HepG2 (cell line): ENCODE measurements around the gene KLF17. TPM values are rescaled to one million over a fixed set of nuclear protein-coding genes. Genes with fewer than 3 reads are reported as not detected.

ENCODE experiments used
- ATAC-seq: fragments of 200-7000 bp; cut with Tn5 transposase; 3 replicates; pipeline ENCODE4 v1.9.1; 2020; ENCODE audit warnings: mild to moderate bottlenecking, moderate library complexity
- BruUV-seq: library from RNA; stranded (reverse); fragments of 400-500 nt; replicated peaks from 2 replicates; lab custom pipeline; 2021; lab: Mats Ljungman, UMichigan
- CTCF ChIA-PET: fragments of 300-600 bp; formaldehyde crosslinking; extraction: SDS; loops from one replicate; lab custom pipeline; 2021; ENCODE audit warnings: low total read pairs, inconsistent platforms, low intra/inter-chr PET ratio; lab: Yijun Ruan, JAX
- POLR2A ChIA-PET: fragments of 350-600 bp; sonication (Branson Sonifier 250); formaldehyde crosslinking; loops from one replicate; lab custom pipeline; 2020; ENCODE audit warnings: antibody characterized with exemption, inconsistent platforms; lab: Yijun Ruan, JAX
- DNase-seq: peaks from one replicate; pipeline ENCODE4 v3.0.0-alpha.2; 2015; ENCODE audit warnings: low spot score
- FAIRE-seq: peaks from 3 replicates; lab custom pipeline; 2011; peaks lifted over from hg19 to GRCh38; lab: Jason Lieb, UNC
- H2AFZ ChIP-seq: one replicate; pipeline ENCODE4 v1.6.1; 2011; ENCODE audit warnings: low read length, inconsistent platforms
- H3K27ac ChIP-seq: fragments of 300-600 bp; 3 replicates; pipeline ENCODE4 v1.8.0; 2011; ENCODE audit warnings: mixed run types, mild to moderate bottlenecking, mixed read lengths, low read length, inconsistent platforms; ENCODE audit not compliant: insufficient read depth; ENCODE audit errors: extremely low read length
- H3K27me3 ChIP-seq, 2 experiments: fragments of 200-600 bp in 1 of 2; 2 replicates in 1 of 2; 3 replicates in 1 of 2; pipeline versions ENCODE4 v1.6.0 to v1.8.0; 2011; ENCODE audit warnings: low read length in 2 of 2, mild to moderate bottlenecking in 2 of 2, moderate library complexity in 2 of 2, inconsistent platforms in 1 of 2; ENCODE audit not compliant: insufficient read depth in 2 of 2, control insufficient read depth in 1 of 2
- H3K36me3 ChIP-seq, 2 experiments: fragments of 200-600 bp in 1 of 2; replicated peaks in 1 of 2; 2 replicates in 1 of 2; 3 replicates in 1 of 2; pipeline versions ENCODE4 v1.5.1 to v1.8.0; 2011; ENCODE audit warnings: low read length in 2 of 2, inconsistent platforms in 1 of 2; ENCODE audit not compliant: insufficient read depth in 2 of 2, control insufficient read depth in 1 of 2
- H3K4me1 ChIP-seq: 2 replicates; pipeline ENCODE4 v1.5.1; 2012; ENCODE audit warnings: low read length, inconsistent platforms; ENCODE audit not compliant: insufficient read depth
- H3K4me2 ChIP-seq: 2 replicates; pipeline ENCODE4 v1.6.0; 2011; ENCODE audit warnings: low read depth, low read length, inconsistent platforms
- H3K4me3 ChIP-seq, 3 experiments: fragments of 200-600 bp in 1 of 3; sonication (generic), shearing (Covaris generic) in 1 of 3; replicated peaks in 1 of 3; 2 replicates each; pipeline ENCODE4 v1.5.1; 2011 to 2016; ENCODE audit warnings: low read length in 3 of 3, inconsistent platforms in 2 of 3, low read depth in 2 of 3, mild to moderate bottlenecking in 2 of 3, control low read depth in 1 of 3, mixed read lengths in 1 of 3; ENCODE audit not compliant: insufficient read depth in 1 of 3
- H3K79me2 ChIP-seq: one replicate; pipeline ENCODE4 v1.6.1; 2011; ENCODE audit warnings: low read length, inconsistent platforms; ENCODE audit not compliant: insufficient read depth
- H3K9ac ChIP-seq: 2 replicates; pipeline ENCODE4 v1.6.0; 2011; ENCODE audit warnings: mild to moderate bottlenecking, low read depth, low read length, inconsistent platforms; ENCODE audit not compliant: insufficient read depth
- H3K9me3 ChIP-seq: 2 replicates; pipeline ENCODE4 v1.5.1; 2012; ENCODE audit warnings: mild to moderate bottlenecking, low read length
- H4K20me1 ChIP-seq: 2 replicates; pipeline ENCODE4 v1.6.0; 2011; ENCODE audit warnings: inconsistent platforms, mild to moderate bottlenecking, low read length, moderate library complexity; ENCODE audit not compliant: insufficient read depth
- SMAD1 ChIP-seq: sonication (generic); formaldehyde crosslinking; IDR thresholded peaks from 2 replicates; pipeline ENCODE4 v1.4.0; 2020; ENCODE audit warnings: missing genetic modification reagents, low read depth, mild to moderate bottlenecking, borderline replicate concordance
- ZMYM4 ChIP-seq: sonication (generic); formaldehyde crosslinking; IDR thresholded peaks from 2 replicates; pipeline ENCODE4 v1.8.1; 2023; ENCODE audit warnings: mild to moderate bottlenecking, missing genetic modification reagents
- ZNF549 ChIP-seq: sonication (generic); formaldehyde crosslinking; IDR thresholded peaks from 2 replicates; pipeline ENCODE4 v1.5.0; 2020; ENCODE audit warnings: missing genetic modification reagents
- whole genome bisulfite sequencing: methylation state at CpG from one replicate; pipeline ENCODE4 v1.1.6; 2017; ENCODE audit warnings: low lambda C conversion rate; 5-methylcytosine and 5-hydroxymethylcytosine counted together
- in situ Hi-C: cut with HindIII; loops from 2 replicates; pipeline ENCODE4 v1.10.0; 2017; ENCODE audit warnings: low pct_unique_long_range_greater_than_20kb; ENCODE audit not compliant: extremely low pct_ligation_motif_present
- intact Hi-C: fragments of 100-400 bp; cut with micrococcal nuclease; formaldehyde crosslinking; loops from one replicate; pipeline ENCODE4 v1.10.0; 2022; ENCODE audit not compliant: unreplicated experiment
- polyA plus RNA-seq, 8 experiments: library from polyadenylated mRNA; depleted of rRNA in 3 of 8; stranded (reverse) in 7 of 8; unstranded in 1 of 8; fragments of >200 nt; fragmentation: Illumina TruSeq in 4 of 8; extraction: Trizol in 4 of 8; gene quantifications; 2 replicates each; pipeline versions ENCODE4 v1.2.1 to v1.2.3, GENCODE V29; 2011 to 2016; ENCODE audit warnings: low read depth in 4 of 8, missing spikeins in 1 of 8, mixed read lengths in 1 of 8; ENCODE audit not compliant: insufficient read depth in 1 of 8
- total RNA-seq, 5 experiments: library from RNA; depleted of rRNA; stranded (reverse); fragments of >200 nt; fragmentation: Illumina TruSeq; extraction: Trizol; gene quantifications; 2 replicates each; pipeline ENCODE4 v1.2.3, GENCODE V29; 2016; ENCODE audit warnings: low read depth in 1 of 5
- TF ChIP-seq, protein P1 (sequence below): sonication (generic); formaldehyde crosslinking; IDR thresholded peaks from 2 replicates; pipeline ENCODE4 v1.5.1; 2020; ENCODE audit warnings: missing genetic modification reagents, mild to moderate bottlenecking, borderline replicate concordance
- TF ChIP-seq, protein P2 (sequence below): sonication (generic); formaldehyde crosslinking; IDR thresholded peaks from 2 replicates; pipeline ENCODE4 v1.8.0; 2022; ENCODE audit warnings: low read depth, missing genetic modification reagents

The KLF17 gene
- total and polyA plus RNA-seq, 2 of the 13 experiments (the other 11 are each of a cell fraction or from before 2014, with no cell fraction given) = not detected

DNA sequence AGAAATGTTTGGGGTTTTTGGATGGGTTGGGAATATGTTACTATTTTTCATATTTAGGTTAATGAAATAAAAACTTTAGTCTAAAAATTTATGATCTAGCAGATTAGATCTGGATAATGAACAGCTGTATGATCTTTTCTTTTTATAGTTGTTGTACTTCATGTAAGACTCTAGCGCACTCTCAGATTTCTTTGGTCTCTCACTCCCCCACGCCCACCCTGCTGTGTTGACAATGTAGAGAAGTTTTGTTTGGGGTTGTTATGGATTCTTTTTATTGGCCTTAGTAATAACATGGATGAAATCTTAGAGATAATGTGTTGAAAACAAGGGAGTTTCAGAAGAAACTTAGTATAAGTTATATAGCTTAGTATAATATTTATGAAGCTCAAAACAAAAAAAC, 17.3 kb downstream of the KLF17 start:
- H3K4me3 ChIP-seq = no peak overlapping the region
- no peak overlapping the region for H2AFZ ChIP-seq
- no peaks in the 10 kb centered on the region for H3K9me3 ChIP-seq
- CTCF ChIA-PET = no interaction called here
- H3K27ac ChIP-seq = no peak overlapping the region
- no peaks in the 10 kb centered on the region for H3K36me3 ChIP-seq
- H3K79me2 ChIP-seq = no peaks in the 10 kb centered on the region
- peaks cover 3 to 28% of the 10 kb centered on the region in 2 experiments; a peak in 4 of 5 replicates for H3K27me3 ChIP-seq
- FAIRE-seq (no peak), ATAC-seq (no peak), DNase-seq (no peak)
- H3K4me1 ChIP-seq = no peaks in the 10 kb centered on the region
- in situ Hi-C loops = no loop called here
- TF ChIP-seq, protein P1, sequence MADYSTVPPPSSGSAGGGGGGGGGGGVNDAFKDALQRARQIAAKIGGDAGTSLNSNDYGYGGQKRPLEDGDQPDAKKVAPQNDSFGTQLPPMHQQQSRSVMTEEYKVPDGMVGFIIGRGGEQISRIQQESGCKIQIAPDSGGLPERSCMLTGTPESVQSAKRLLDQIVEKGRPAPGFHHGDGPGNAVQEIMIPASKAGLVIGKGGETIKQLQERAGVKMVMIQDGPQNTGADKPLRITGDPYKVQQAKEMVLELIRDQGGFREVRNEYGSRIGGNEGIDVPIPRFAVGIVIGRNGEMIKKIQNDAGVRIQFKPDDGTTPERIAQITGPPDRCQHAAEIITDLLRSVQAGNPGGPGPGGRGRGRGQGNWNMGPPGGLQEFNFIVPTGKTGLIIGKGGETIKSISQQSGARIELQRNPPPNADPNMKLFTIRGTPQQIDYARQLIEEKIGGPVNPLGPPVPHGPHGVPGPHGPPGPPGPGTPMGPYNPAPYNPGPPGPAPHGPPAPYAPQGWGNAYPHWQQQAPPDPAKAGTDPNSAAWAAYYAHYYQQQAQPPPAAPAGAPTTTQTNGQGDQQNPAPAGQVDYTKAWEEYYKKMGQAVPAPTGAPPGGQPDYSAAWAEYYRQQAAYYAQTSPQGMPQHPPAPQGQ (CRISPR knock-in tag) = no peak
- TF ChIP-seq SMAD1 (CRISPR knock-in tag) (no peak), ZMYM4 (no peak), ZNF549 (CRISPR knock-in tag) (no peak)
- TF ChIP-seq, protein P2, sequence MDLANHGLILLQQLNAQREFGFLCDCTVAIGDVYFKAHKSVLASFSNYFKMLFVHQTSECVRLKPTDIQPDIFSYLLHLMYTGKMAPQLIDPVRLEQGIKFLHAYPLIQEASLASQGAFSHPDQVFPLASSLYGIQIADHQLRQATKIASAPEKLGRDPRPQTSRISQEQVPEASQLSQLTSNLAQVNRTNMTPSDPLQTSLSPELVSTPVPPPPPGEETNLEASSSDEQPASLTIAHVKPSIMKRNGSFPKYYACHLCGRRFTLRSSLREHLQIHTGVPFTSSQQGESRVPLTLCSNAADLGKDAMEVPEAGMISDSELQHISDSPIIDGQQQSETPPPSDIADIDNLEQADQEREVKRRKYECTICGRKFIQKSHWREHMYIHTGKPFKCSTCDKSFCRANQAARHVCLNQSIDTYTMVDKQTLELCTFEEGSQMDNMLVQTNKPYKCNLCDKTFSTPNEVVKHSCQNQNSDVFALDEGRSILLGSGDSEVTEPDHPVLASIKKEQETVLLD (CRISPR knock-in tag) = no peak
- intact Hi-C loops = no loop called here
- H3K9ac ChIP-seq = no peak overlapping the region
- POLR2A ChIA-PET = no interaction called here
- 50% methylated on average over 2 of the region's 2 CpGs for WGBS
- no peaks in the 10 kb centered on the region for H4K20me1 ChIP-seq
- BruUV-seq = no TSS peak
- H3K4me2 ChIP-seq = no peak overlapping the region
